ENCODE results near the gene KRT76.

Gene KRT76

DNA sequence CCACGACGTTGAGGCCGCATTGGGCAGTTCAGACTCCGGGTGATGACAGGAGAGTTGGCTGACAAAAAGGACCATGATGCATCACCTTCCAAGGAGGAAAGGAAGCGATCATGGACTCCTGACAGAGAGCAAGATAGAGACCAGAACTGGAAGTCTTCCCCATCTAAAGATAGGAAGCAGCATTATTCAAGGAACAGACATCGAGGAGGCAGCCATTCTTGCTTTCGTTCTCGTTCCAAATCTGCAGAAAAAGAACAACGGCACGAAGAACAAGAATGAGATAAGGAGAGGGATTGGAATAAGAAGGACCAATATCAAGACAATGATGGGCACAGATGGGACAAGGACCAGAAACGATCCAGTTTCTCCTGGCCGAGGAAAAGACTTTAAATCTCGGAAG lies 46.8 kb downstream of the KRT76 start:
- no peak for DNase-seq (ENCODE audit: low read depth)

- DNase-seq (ENCODE audit: low read depth), result no peak
Observed at GRCh38 chr12:52729147-52729546, 48.0 kb downstream of the KRT76 start.

DNA sequence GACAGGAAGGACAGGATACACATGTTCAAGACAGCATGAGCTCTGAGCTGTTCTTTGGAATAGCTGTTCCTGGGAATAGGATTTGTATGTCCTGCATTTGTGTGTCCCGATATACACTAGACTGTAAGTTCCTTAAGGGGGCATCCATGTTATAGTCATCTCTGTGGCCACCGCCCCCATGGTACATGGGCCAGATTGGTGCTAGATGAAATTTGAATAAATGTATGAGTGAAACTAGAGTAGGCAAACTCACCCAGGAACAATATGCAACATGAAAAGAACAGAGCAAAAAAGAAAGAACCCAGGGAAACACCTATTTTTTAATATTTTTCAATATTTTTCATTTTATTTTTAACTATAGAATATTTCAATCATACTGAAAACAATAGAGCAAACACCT lies 48.8 kb downstream of the KRT76 start:
- no peak for DNase-seq (ENCODE audit: low read depth)

- DNase-seq (ENCODE audit: low read depth), result no peak
Observed at GRCh38 chr12:52727037-52727436, 50.1 kb downstream of the KRT76 start.

DNA sequence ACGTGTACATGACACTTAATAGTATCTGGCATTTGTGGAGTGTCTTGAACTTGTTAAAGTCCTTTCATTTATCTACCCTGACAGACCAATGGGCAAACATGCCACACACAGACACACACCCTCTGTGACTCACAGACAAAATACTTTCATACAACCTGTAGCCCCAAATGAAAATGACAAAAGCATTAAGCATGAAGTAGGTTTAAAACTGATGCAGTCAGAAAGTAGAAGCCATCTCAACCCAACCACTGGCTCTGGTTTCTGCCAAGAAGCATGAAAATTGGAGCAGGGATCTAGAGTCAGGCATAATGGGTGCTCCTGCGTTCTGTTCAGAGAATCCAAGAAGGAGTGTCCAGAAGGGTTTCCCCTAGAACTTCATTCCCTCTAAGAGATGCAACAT lies 50.7 kb downstream of the KRT76 start:
- no peak for DNase-seq (ENCODE audit: low read depth)

DNA sequence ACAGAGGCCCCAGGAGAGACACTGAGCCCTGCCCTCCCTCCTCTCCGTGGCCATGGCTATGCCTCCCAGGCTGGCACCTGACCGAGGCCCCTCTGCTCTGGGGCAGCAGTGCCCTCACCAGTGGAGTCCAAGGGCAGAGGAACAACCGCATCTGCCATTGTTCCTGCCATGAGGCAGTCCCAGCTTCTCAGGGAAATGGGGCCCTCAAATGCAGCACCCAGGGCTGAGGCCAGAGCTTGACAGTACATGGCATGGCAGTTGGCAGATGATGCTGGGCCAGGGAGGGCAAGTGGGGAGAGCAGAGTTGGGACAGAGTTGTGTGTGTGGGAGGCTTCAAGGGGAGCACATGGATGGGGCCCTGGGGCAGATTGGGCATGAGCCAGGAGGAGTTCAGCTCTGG lies 52.8 kb downstream of the KRT76 start:
- no peak for DNase-seq (ENCODE audit: low read depth)

- DNase-seq (ENCODE audit: low read depth), result no peak
Observed at GRCh38 chr12:52722680-52723079, 54.5 kb downstream of the KRT76 start.

DNA sequence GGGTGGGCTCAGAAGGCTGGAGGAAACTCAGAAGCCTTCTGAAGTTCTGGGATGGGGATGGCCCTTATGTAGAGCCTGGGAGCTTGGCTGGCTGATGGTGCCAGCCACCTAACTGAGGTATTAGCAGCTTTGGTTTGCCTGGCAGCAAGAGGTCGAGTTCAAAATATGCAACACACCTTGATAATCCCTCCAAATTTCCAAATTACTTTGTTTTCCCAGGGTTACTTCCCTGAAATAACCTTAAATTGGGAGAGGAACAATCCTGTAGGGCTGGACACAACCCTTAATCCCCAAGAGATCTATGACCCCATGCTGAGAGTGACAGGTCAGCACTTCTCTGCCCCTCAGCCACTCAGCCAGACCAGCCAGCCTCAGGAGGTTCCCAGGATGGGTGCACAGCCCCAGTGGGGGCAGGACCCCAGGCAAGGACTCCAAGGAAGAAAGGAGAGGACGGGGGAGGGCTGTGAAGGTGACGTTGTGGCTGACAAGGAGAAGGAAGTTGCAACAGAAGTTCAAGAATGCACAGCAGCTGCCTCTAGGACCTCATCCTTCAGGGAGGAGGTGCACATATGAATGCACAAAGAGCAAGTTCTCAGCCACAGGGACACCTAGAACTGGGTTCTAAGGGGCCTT lies 55.2 kb downstream of the KRT76 start:
- no peak for DNase-seq (ENCODE audit: low read depth)

DNA sequence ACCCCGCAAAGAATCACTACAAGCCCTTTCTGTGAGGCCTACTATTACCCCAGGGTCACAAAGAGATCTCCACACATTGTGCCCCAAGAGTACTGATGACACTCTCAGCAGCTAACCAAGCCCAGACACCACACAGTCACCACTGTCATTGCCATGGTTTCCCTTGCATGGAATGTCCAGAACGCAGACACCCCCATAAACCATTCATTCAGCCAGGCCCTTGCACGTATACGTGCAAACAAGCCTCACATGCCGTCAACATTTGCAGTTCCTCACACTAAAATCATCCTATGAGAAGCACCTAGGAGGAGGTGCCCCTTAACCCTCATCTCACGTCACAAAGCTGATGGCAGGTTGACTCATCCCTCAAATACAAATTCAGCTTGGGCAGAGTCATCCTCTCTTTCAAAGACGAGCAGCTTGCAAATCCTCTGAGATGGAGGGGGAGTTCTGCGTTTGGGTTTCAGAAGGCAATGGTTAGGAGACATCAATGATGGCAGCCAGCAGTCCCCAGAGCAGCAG lies 56.7 kb downstream of the KRT76 start:
- DNase-seq (ENCODE audit: low read depth), result no peak

All from stimulated activated CD8-positive, alpha-beta memory T cell treated with anti-CD3 and anti-CD28 coated beads, Interleukin-4, amount 100 ng/mL, for 24 hours (primary cell).